ENCODE measurements around the gene SLC4A4. TPM values are rescaled to one million over a fixed set of nuclear protein-coding genes. Genes with fewer than 3 reads are reported as not detected.

Gene SLC4A4
- total RNA-seq, 1 experiment from 2014 or later, result not detected

- intact Hi-C loops (cut with micrococcal nuclease), result no loop called here
- CTCF ChIA-PET, result no interaction called here
- Mint-ChIP-seq H3K36me3 (ENCODE audit: insufficient read depth, unreplicated experiment) (no peaks in the 10 kb centered on the region), H3K9me3 (ENCODE audit: unreplicated experiment) (no peaks in the 10 kb centered on the region), H3K4me1 (ENCODE audit: insufficient read depth, unreplicated experiment) (no peaks in the 10 kb centered on the region), H3K27ac (ENCODE audit: low read depth, unreplicated experiment) (no peak overlapping the region), H3K27me3 (ENCODE audit: insufficient read depth, unreplicated experiment) (no peaks in the 10 kb centered on the region), H3K4me3 (ENCODE audit: unreplicated experiment) (no peak overlapping the region)
- BruUV-seq (replicated peaks), result no TSS peak
- TF ChIP-seq, protein P1, sequence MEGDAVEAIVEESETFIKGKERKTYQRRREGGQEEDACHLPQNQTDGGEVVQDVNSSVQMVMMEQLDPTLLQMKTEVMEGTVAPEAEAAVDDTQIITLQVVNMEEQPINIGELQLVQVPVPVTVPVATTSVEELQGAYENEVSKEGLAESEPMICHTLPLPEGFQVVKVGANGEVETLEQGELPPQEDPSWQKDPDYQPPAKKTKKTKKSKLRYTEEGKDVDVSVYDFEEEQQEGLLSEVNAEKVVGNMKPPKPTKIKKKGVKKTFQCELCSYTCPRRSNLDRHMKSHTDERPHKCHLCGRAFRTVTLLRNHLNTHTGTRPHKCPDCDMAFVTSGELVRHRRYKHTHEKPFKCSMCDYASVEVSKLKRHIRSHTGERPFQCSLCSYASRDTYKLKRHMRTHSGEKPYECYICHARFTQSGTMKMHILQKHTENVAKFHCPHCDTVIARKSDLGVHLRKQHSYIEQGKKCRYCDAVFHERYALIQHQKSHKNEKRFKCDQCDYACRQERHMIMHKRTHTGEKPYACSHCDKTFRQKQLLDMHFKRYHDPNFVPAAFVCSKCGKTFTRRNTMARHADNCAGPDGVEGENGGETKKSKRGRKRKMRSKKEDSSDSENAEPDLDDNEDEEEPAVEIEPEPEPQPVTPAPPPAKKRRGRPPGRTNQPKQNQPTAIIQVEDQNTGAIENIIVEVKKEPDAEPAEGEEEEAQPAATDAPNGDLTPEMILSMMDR (IDR thresholded peaks at IDR 0.05; ENCODE audit: unreplicated experiment), result no peak
- no peak for DNase-seq (ENCODE audit: unreplicated experiment)
- POLR2A ChIA-PET, result no interaction called here
Measured at GRCh38 chr4:71468116-71468710, 129.4 kb downstream of the SLC4A4 start.

GRCh38 chr4:71469541-71469940 is 130.7 kb downstream of the SLC4A4 start:
- Mint-ChIP-seq H3K4me1 (ENCODE audit: insufficient read depth, unreplicated experiment) (no peaks in the 10 kb centered on the region), H3K27ac (ENCODE audit: low read depth, unreplicated experiment) (no peak overlapping the region), H3K27me3 (ENCODE audit: insufficient read depth, unreplicated experiment) (no peaks in the 10 kb centered on the region), H3K4me3 (ENCODE audit: unreplicated experiment) (no peak overlapping the region), H3K9me3 (ENCODE audit: unreplicated experiment) (no peaks in the 10 kb centered on the region), H3K36me3 (ENCODE audit: insufficient read depth, unreplicated experiment) (no peaks in the 10 kb centered on the region)
- POLR2A ChIA-PET, result no interaction called here
- intact Hi-C loops (cut with micrococcal nuclease), result no loop called here
- CTCF ChIA-PET, result no interaction called here
- no peak for DNase-seq (ENCODE audit: unreplicated experiment)
- no TSS peak for BruUV-seq (replicated peaks)
- TF ChIP-seq, protein P1 (IDR thresholded peaks at IDR 0.05; ENCODE audit: unreplicated experiment), result no peak

DNA sequence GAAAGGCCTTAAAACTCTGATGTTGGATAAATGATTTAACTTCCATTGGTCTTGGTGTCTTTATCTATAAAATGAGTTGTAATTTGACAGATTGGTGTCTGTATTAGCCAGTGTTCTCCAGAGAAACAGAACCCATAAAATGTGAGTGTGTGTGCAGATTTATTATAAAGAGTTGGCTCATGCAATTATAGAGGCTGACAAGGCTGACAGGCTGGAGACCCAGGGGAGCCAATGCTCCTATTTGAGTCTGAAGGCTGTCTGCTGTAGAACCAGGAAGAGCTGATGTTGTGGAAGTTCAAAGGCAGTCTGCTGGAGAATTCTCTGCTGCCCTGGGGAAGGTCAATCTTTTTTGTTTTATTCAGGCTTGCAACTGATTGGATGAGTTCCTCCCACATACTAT is 131.7 kb downstream of the SLC4A4 start:
- intact Hi-C loops (cut with micrococcal nuclease), result no loop called here
- no peak for DNase-seq (ENCODE audit: unreplicated experiment)
- BruUV-seq (replicated peaks), result no TSS peak
- Mint-ChIP-seq H3K36me3 (ENCODE audit: insufficient read depth, unreplicated experiment) (no peaks in the 10 kb centered on the region), H3K4me1 (ENCODE audit: insufficient read depth, unreplicated experiment) (no peaks in the 10 kb centered on the region), H3K9me3 (ENCODE audit: unreplicated experiment) (no peaks in the 10 kb centered on the region), H3K4me3 (ENCODE audit: unreplicated experiment) (no peak overlapping the region), H3K27me3 (ENCODE audit: insufficient read depth, unreplicated experiment) (no peaks in the 10 kb centered on the region), H3K27ac (ENCODE audit: low read depth, unreplicated experiment) (no peak overlapping the region)
- ChIA-PET POLR2A (no interaction called here), CTCF (interaction anchor here (0.6 kb wide), 1 partner anchor 297 kb away, joined by 3 read pairs; no protein-coding TSS in a partner anchor)
- TF ChIP-seq, protein P1 (IDR thresholded peaks at IDR 0.05; ENCODE audit: unreplicated experiment), result no peak

GRCh38 chr4:71472946-71473345 is 134.1 kb downstream of the SLC4A4 start:
- ChIA-PET CTCF (no interaction called here), POLR2A (no interaction called here)
- TF ChIP-seq, protein P1 (IDR thresholded peaks at IDR 0.05; ENCODE audit: unreplicated experiment), result no peak
- Mint-ChIP-seq H3K27me3 (ENCODE audit: insufficient read depth, unreplicated experiment) (no peaks in the 10 kb centered on the region), H3K4me3 (ENCODE audit: unreplicated experiment) (no peak overlapping the region), H3K9me3 (ENCODE audit: unreplicated experiment) (no peaks in the 10 kb centered on the region), H3K4me1 (ENCODE audit: insufficient read depth, unreplicated experiment) (no peaks in the 10 kb centered on the region), H3K27ac (ENCODE audit: low read depth, unreplicated experiment) (no peak overlapping the region), H3K36me3 (ENCODE audit: insufficient read depth, unreplicated experiment) (no peaks in the 10 kb centered on the region)
- DNase-seq (ENCODE audit: unreplicated experiment), result peak; percentile 36
- intact Hi-C loops (cut with micrococcal nuclease), result no loop called here
- BruUV-seq (replicated peaks), result no TSS peak
